Measurements from ENCODE around the gene CASKIN1. TPM values are rescaled to one million over a fixed set of nuclear protein-coding genes. Genes with fewer than 3 reads are reported as not detected.

Gene CASKIN1
- total RNA-seq, 4 donors from 2014 or later, result under 0.01 to 0.14 TPM; not detected in 2

GRCh38 chr16:2231016-2231931 lies 34.9 kb upstream of the CASKIN1 start:
- intact Hi-C loops (cut with DNase I; ENCODE audit: low total_unique reads), result loop anchor here (1.0 to 10.0 kb wide), 2 partner anchors 37 to 226 kb away; partner anchors contain the start of genes RNPS1 and ZNF598
- TF ChIP-seq EP300 (IDR thresholded peaks at IDR 0.05; ENCODE audit: low read depth) (no peak), POLR2AphosphoS5 (IDR thresholded peaks at IDR 0.05) (no peak), POLR2A (IDR thresholded peaks at IDR 0.05) (no peak), CTCF (IDR thresholded peaks at IDR 0.05) (no peak)
- WGBS, 2 donors (ENCODE audit: low coverage in 1 of 2), result 73 to 83% methylated on average over 8 to 27 of the region's 29 CpGs

GRCh38 chr16:2230376-2230775 lies 34.0 kb upstream of the CASKIN1 start:
- in situ Hi-C loops (cut with MboI; ENCODE audit: low pct_ligation_motif_present in 1 of 4, low pct_unique_long_range_greater_than_20kb in 1 of 4, low sequenced_read_pairs in 3 of 4) (no loop called here), intact Hi-C loops (cut with DNase I; ENCODE audit: low total_unique reads) (loop anchor here (10.0 kb wide), 1 partner anchor 226 kb away; the partner anchor contains the start of gene ZNF598)
- DNase-seq, result no peak
- peaks cover 3% of the 10 kb centered on the region for H3K27me3 ChIP-seq
- no peak overlapping the region for H3K4me3 ChIP-seq
- H3K9me3 ChIP-seq, result no peaks in the 10 kb centered on the region
- H3K27ac ChIP-seq, result no peak overlapping the region
- peaks cover 3 to 19% (median 8%) of the 10 kb centered on the region in 4 donors for H3K4me1 ChIP-seq
- H3K36me3 ChIP-seq, result peaks cover 0 to 57% (median 17%) of the 10 kb centered on the region in 4 donors
- TF ChIP-seq POLR2AphosphoS5 (IDR thresholded peaks at IDR 0.05) (no peak), EP300 (IDR thresholded peaks at IDR 0.05; ENCODE audit: low read depth) (no peak), POLR2A (IDR thresholded peaks at IDR 0.05) (no peak), CTCF (IDR thresholded peaks at IDR 0.05) (no peak)
- WGBS, 2 donors (ENCODE audit: low coverage in 1 of 2), result 92% methylated on average over 13 of the region's 13 CpGs; no CpG with 5 or more reads in 1 of the 2 donors

More at GRCh38 chr16:2231016-2231931, 34.9 kb upstream of the CASKIN1 start:
- no peak for DNase-seq
- H3K27me3 ChIP-seq, result peaks cover 12% of the 10 kb centered on the region
- H3K36me3 ChIP-seq, result peaks cover 0 to 59% (median 18%) of the 10 kb centered on the region in 4 donors
- no peaks in the 10 kb centered on the region for H3K9me3 ChIP-seq
- H3K27ac ChIP-seq, result no peak overlapping the region
- in situ Hi-C loops (cut with MboI; ENCODE audit: low pct_ligation_motif_present in 1 of 4, low pct_unique_long_range_greater_than_20kb in 1 of 4, low sequenced_read_pairs in 3 of 4), result no loop called here
- H3K4me3 ChIP-seq, result no peak overlapping the region
- peaks cover 4 to 20% (median 6%) of the 10 kb centered on the region in 4 donors for H3K4me1 ChIP-seq

GRCh38 chr16:2229632-2230250 lies 33.3 kb upstream of the CASKIN1 start:
- TF ChIP-seq POLR2AphosphoS5 (IDR thresholded peaks at IDR 0.05), result no peak
- no peak for TF ChIP-seq EP300 (IDR thresholded peaks at IDR 0.05; ENCODE audit: low read depth)
- no peak for TF ChIP-seq CTCF (IDR thresholded peaks at IDR 0.05)
- TF ChIP-seq POLR2A (IDR thresholded peaks at IDR 0.05), result no peak
- no peak overlapping the region for H3K4me3 ChIP-seq
- intact Hi-C loops (cut with DNase I; ENCODE audit: low total_unique reads) (loop anchor here (10.0 kb wide), 1 partner anchor 225 kb away; the partner anchor contains the start of gene ZNF598), in situ Hi-C loops (cut with MboI; ENCODE audit: low pct_ligation_motif_present in 1 of 4, low pct_unique_long_range_greater_than_20kb in 1 of 4, low sequenced_read_pairs in 3 of 4) (no loop called here)
- no peak overlapping the region for H3K27ac ChIP-seq
- H3K36me3 ChIP-seq, result peaks cover 0 to 53% (median 14%) of the 10 kb centered on the region in 4 donors
- no peaks in the 10 kb centered on the region for H3K27me3 ChIP-seq
- no peak for DNase-seq
- 93% methylated on average over 23 of the region's 23 CpGs; no CpG with 5 or more reads in 1 of the 2 donors for WGBS, 2 donors (ENCODE audit: low coverage in 1 of 2)
- H3K4me1 ChIP-seq, result peaks cover 3 to 23% (median 14%) of the 10 kb centered on the region in 4 donors
- no peaks in the 10 kb centered on the region for H3K9me3 ChIP-seq

- in situ Hi-C loops (cut with MboI; ENCODE audit: low pct_ligation_motif_present in 1 of 4, low pct_unique_long_range_greater_than_20kb in 1 of 4, low sequenced_read_pairs in 3 of 4), result no loop called here
- H3K27me3 ChIP-seq, result no peaks in the 10 kb centered on the region
- TF ChIP-seq POLR2A (IDR thresholded peaks at IDR 0.05), result no peak
- no peak for TF ChIP-seq POLR2AphosphoS5 (IDR thresholded peaks at IDR 0.05)
- TF ChIP-seq EP300 (IDR thresholded peaks at IDR 0.05; ENCODE audit: low read depth), result no peak
- TF ChIP-seq CTCF (IDR thresholded peaks at IDR 0.05), result no peak
- no peak overlapping the region for H3K27ac ChIP-seq
- H3K4me3 ChIP-seq, result no peak overlapping the region
- no peak for DNase-seq
- peaks cover 8 to 30% (median 20%) of the 10 kb centered on the region in 4 donors for H3K4me1 ChIP-seq
- WGBS, 2 donors (ENCODE audit: low coverage in 1 of 2), result 93% methylated on average over 12 of the region's 12 CpGs; no CpG with 5 or more reads in 1 of the 2 donors
- intact Hi-C loops (cut with DNase I; ENCODE audit: low total_unique reads), result no loop called here
- peaks cover 0 to 46% (median 14%) of the 10 kb centered on the region in 4 donors for H3K36me3 ChIP-seq
- H3K9me3 ChIP-seq, result no peaks in the 10 kb centered on the region
Measured at GRCh38 chr16:2229091-2229490, 32.7 kb upstream of the CASKIN1 start.
